CD4-positive, alpha-beta T cell (primary cell): ENCODE measurements around the gene SPAAR. TPM values are rescaled to one million over a fixed set of nuclear protein-coding genes. Genes with fewer than 3 reads are reported as not detected.

Experiments
- ATAC-seq: fragments of 200-7000 bp; cut with Tn5 transposase; one replicate; pipeline ENCODE4 v1.10.0; 2022; ENCODE audit warnings: mild to moderate bottlenecking; ENCODE audit not compliant: poor library complexity
- CTCF ChIA-PET: fragments of 350-600 bp; sonication (Branson Sonifier 250); formaldehyde crosslinking; loops from one replicate; lab custom pipeline; 2021; ENCODE audit warnings: antibody characterized with exemption, inconsistent platforms; lab: Charles Lee
- POLR2A ChIA-PET: fragments of 350-600 bp; sonication (Branson Sonifier 250); formaldehyde crosslinking; loops from one replicate; lab custom pipeline; 2021; ENCODE audit warnings: antibody characterized with exemption, inconsistent platforms; lab: Charles Lee
- DNase-seq, 14 experiments: peaks; one replicate each; pipeline ENCODE4 v3.0.0-alpha.2; 2013 to 2020; ENCODE audit warnings: mixed read lengths in 2 of 14
- H3K27ac ChIP-seq, 2 donors: one replicate each; pipeline versions ENCODE4 v1.5.1 to v1.7.0; 2013; ENCODE audit warnings: low read length in 2 of 2, low read depth in 1 of 2, mild to moderate bottlenecking in 1 of 2
- H3K27me3 ChIP-seq, 2 experiments: 1 replicate in 1 of 2; 2 replicates in 1 of 2; pipeline versions ENCODE4 v1.6.1 to v1.7.0; 2013; ENCODE audit warnings: low read length in 2 of 2, control low read depth in 1 of 2, mild to moderate bottlenecking in 1 of 2, moderate library complexity in 1 of 2; ENCODE audit not compliant: insufficient read depth in 2 of 2, control insufficient read depth in 1 of 2
- H3K36me3 ChIP-seq: one replicate; pipeline ENCODE4 v1.6.1; 2013; ENCODE audit warnings: low read length, control low read depth; ENCODE audit not compliant: insufficient read depth
- H3K4me1 ChIP-seq: one replicate; pipeline ENCODE4 v1.6.1; 2013; ENCODE audit warnings: low read length, control low read depth; ENCODE audit not compliant: insufficient read depth
- H3K4me3 ChIP-seq: one replicate; pipeline ENCODE4 v1.5.1; 2013; ENCODE audit warnings: mild to moderate bottlenecking, low read length, moderate library complexity
- H3K9me3 ChIP-seq, 2 experiments: 1 replicate in 1 of 2; 2 replicates in 1 of 2; pipeline versions ENCODE4 v1.6.1 to v1.7.0; 2013; ENCODE audit warnings: low read length in 2 of 2, mild to moderate bottlenecking in 2 of 2, control low read depth in 1 of 2, moderate library complexity in 1 of 2; ENCODE audit not compliant: control insufficient read depth in 1 of 2, insufficient read depth in 1 of 2
- H3K27ac Mint-ChIP-seq: one replicate; pipeline ENCODE4 v1.8.0; 2020; ENCODE audit warnings: mixed read lengths
- H3K27me3 Mint-ChIP-seq: one replicate; pipeline ENCODE4 v1.8.0; 2021; ENCODE audit warnings: mixed read lengths
- H3K36me3 Mint-ChIP-seq: one replicate; pipeline ENCODE4 v1.8.0; 2021; ENCODE audit warnings: low read depth, mixed read lengths
- H3K4me1 Mint-ChIP-seq: one replicate; pipeline ENCODE4 v1.8.0; 2021; ENCODE audit warnings: low read depth, mixed read lengths
- H3K4me3 Mint-ChIP-seq: one replicate; pipeline ENCODE4 v1.8.0; 2020; ENCODE audit warnings: mild to moderate bottlenecking, mixed read lengths
- H3K9me3 Mint-ChIP-seq: one replicate; pipeline ENCODE4 v1.8.0; 2020; ENCODE audit warnings: mixed read lengths
- CTCF ChIP-seq: fragments of 200-600 bp; IDR thresholded peaks from one replicate; pipeline ENCODE4 v1.8.0; 2022; ENCODE audit warnings: antibody characterized with exemption, mild to moderate bottlenecking
- intact Hi-C, 2 experiments: fragments of 100-400 bp; cut with DNase I in 1 of 2; cut with micrococcal nuclease in 1 of 2; formaldehyde crosslinking; loops; one replicate each; pipeline versions ENCODE4 v1.15.1 to v1.9.0; 2023 to 2025; cut with DNase I, micrococcal nuclease
- total RNA-seq, 174 experiments: library from RNA in 2 of 174; stranded (reverse) in 2 of 174; gene quantifications; one replicate each; pipeline ENCODE4 v1.2.3 and lab custom pipeline; 2021 to 2026

SPAAR gene
- total RNA-seq, 2 experiments from 2014 or later = not detected

DNA sequence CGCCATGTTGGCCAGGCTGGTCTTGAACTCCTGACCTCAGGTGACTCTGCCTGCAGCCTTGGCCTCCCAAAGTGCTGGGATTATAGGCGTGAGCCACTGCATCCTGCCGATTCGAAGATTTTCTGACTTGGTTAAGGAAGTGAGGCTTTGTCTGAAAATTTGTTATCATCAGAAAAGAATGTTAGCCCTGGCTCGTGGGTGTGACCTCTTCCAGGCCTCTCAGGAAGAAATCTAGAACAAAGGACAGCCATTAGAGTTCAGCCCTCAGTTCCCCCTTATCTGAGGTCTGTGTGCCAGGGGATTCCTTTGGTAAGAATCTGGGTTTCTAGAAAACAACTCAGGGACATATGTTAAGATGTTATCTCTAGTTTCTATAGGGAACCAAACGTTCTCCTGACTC is 42.4 kb downstream of the SPAAR start:
- Histone ChIP-seq H3K27ac (no peak overlapping the region), H3K4me3 (no peak overlapping the region), H3K4me1 (peaks cover 11% of the 10 kb centered on the region), H3K9me3 (no peaks in the 10 kb centered on the region), H3K27me3 (peaks cover 0 to 2% of the 10 kb centered on the region in 2 experiments), H3K36me3 (no peaks in the 10 kb centered on the region)
- H3K27ac Mint-ChIP-seq = no peak overlapping the region
- H3K4me3 Mint-ChIP-seq = no peak overlapping the region
- TF ChIP-seq CTCF = no peak
- ATAC-seq (no peak), DNase-seq (no peak)
- CTCF ChIA-PET = no interaction called here
- peaks cover 22% of the 10 kb centered on the region for H3K4me1 Mint-ChIP-seq
- POLR2A ChIA-PET = no interaction called here
- intact Hi-C loops = loop anchor here in 1 of 2 experiments (10.0 kb wide), 1 partner anchor 213 kb away; the partner anchor contains the start of gene CCIN
- no peaks in the 10 kb centered on the region for H3K36me3 Mint-ChIP-seq
- no peaks in the 10 kb centered on the region for H3K9me3 Mint-ChIP-seq
- peaks cover 5% of the 10 kb centered on the region for H3K27me3 Mint-ChIP-seq

DNA sequence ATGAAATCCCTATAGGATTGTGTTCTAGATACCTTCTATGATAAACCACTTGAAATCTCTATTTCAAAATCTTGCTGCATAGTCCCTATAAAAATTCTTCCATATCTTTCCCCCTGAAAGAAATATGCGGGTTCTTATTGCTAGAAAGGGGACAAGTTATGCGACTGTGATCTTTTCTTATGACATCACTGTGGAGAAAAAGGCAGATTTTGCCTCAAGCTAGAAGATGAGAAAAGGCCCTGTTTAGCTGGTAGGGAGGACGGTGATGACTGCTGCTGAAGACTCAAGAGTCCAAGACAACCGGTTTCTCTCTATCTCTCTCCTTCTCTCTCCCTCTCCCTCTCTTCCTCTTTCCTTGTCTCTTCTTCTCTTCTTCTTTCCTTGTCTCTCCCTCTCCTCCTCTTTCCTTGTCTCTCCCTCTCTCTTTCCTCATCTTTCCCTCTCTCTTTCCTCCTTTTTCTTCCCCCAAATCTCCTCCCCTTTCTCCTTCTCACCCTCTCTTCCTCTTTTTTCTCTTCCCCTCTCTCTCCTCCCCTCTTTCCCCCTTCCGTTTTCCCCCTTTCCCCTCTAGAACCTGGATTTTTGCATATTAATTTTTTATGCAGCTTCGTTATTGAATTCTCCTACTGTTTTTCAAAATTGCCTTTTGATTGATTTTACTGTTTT is 43.4 kb downstream of the SPAAR start:
- TF ChIP-seq CTCF = no peak
- ChIA-PET CTCF (interaction anchor here (0.6 kb wide), 1 partner anchor 10 kb away, joined by 5 read pairs; no protein-coding TSS in a partner anchor), POLR2A (no interaction called here)
- DNase-seq = no peak
- H3K4me3 ChIP-seq = no peak overlapping the region
- intact Hi-C loops = loop anchor here in 1 of 2 experiments (10.0 kb wide), 1 partner anchor 212 kb away; the partner anchor contains the start of gene CCIN
- H3K9me3 ChIP-seq = no peaks in the 10 kb centered on the region
- H3K27me3 ChIP-seq = peaks cover 0 to 2% of the 10 kb centered on the region in 2 experiments
- no peak overlapping the region for H3K27ac ChIP-seq
- Mint-ChIP-seq H3K4me1 (peaks cover 22% of the 10 kb centered on the region), H3K27me3 (peaks cover 5% of the 10 kb centered on the region), H3K27ac (no peak overlapping the region), H3K36me3 (no peaks in the 10 kb centered on the region), H3K4me3 (no peak overlapping the region), H3K9me3 (no peaks in the 10 kb centered on the region)
- H3K36me3 ChIP-seq = no peaks in the 10 kb centered on the region
- peaks cover 11% of the 10 kb centered on the region for H3K4me1 ChIP-seq
- ATAC-seq = no peak

- Histone ChIP-seq H3K36me3 (no peaks in the 10 kb centered on the region), H3K27me3 (peaks cover 0 to 2% of the 10 kb centered on the region in 2 experiments), H3K9me3 (no peaks in the 10 kb centered on the region), H3K27ac (no peak overlapping the region), H3K4me3 (no peak overlapping the region), H3K4me1 (no peaks in the 10 kb centered on the region)
- H3K4me3 Mint-ChIP-seq = no peak overlapping the region
- H3K27ac Mint-ChIP-seq = no peak overlapping the region
- no peaks in the 10 kb centered on the region for H3K36me3 Mint-ChIP-seq
- intact Hi-C loops = loop anchor here (1.0 to 10.0 kb wide), 2 partner anchors 68 to 210 kb away; partner anchors contain the start of gene CCIN (in 1 of the 2)
- DNase-seq (peak in 13 of 14 experiments; percentile 14 to 83 (median 33)), ATAC-seq (peak; percentile 81)
- peaks cover 5% of the 10 kb centered on the region for H3K27me3 Mint-ChIP-seq
- POLR2A ChIA-PET = no interaction called here
- CTCF ChIA-PET = interaction anchor here (0.6 to 2.2 kb wide), 12 partner anchors 9 to 73 kb away, joined by 3 to 14 read pairs (median 3); no protein-coding TSS in a partner anchor
- H3K4me1 Mint-ChIP-seq = peaks cover 6% of the 10 kb centered on the region
- H3K9me3 Mint-ChIP-seq = no peaks in the 10 kb centered on the region
- TF ChIP-seq CTCF = peak; percentile 87
Measured at GRCh38 chr9:35954942-35955546, 45.8 kb downstream of the SPAAR start.
